NK-92 treated with Interleukin-12 subunit alpha and Interleukin-12 subunit beta, amount 100 ng/mL, for 24 hours (cell line): ENCODE data around the gene ZNF718.
"Not testable (repeated sequence)": the region's sequence is repeated elsewhere in the genome, so short reads cannot be mapped to it uniquely, and the experiment has no call there.

Experiments used
- DNase-seq: peaks from one replicate; lab custom pipeline; 2025; lab: John Stamatoyannopoulos, UW

Gene ZNF718

GRCh38 chr4:161496-162284 lies 37.4 kb downstream of the ZNF718 start:
- DNase-seq: no peak

- not testable (repeated sequence) for DNase-seq
These were observed 45.3 kb downstream of the ZNF718 start for GRCh38 chr4:169640-170039.

- not testable (repeated sequence) for DNase-seq
These were observed 47.0 kb downstream of the ZNF718 start for GRCh38 chr4:171318-171717.

- no peak for DNase-seq
These were observed 49.5 kb downstream of the ZNF718 start for GRCh38 chr4:173666-174314.

- DNase-seq: no peak
These were observed 51.7 kb downstream of the ZNF718 start for GRCh38 chr4:175986-176385.

- no peak for DNase-seq
These were observed 52.7 kb downstream of the ZNF718 start for GRCh38 chr4:176995-177394.

GRCh38 chr4:182225-182624 lies 57.9 kb downstream of the ZNF718 start:
- not testable (repeated sequence) for DNase-seq

- no peak for DNase-seq
These were observed 63.8 kb downstream of the ZNF718 start for GRCh38 chr4:188091-188490.

GRCh38 chr4:195159-195558 lies 70.9 kb downstream of the ZNF718 start:
- DNase-seq: not testable (repeated sequence)

GRCh38 chr4:200936-201335 lies 76.6 kb downstream of the ZNF718 start:
- DNase-seq: no peak

GRCh38 chr4:202822-203221 lies 78.5 kb downstream of the ZNF718 start:
- not testable (repeated sequence) for DNase-seq

GRCh38 chr4:205097-205756 lies 80.9 kb downstream of the ZNF718 start:
- no peak for DNase-seq

- DNase-seq: no peak
These were observed 81.8 kb downstream of the ZNF718 start for GRCh38 chr4:206054-206453.

- not testable (repeated sequence) for DNase-seq
These were observed 84.3 kb downstream of the ZNF718 start for GRCh38 chr4:208416-209096.

GRCh38 chr4:211033-211511 lies 86.8 kb downstream of the ZNF718 start:
- DNase-seq: no peak

GRCh38 chr4:212438-213188 lies 88.3 kb downstream of the ZNF718 start:
- DNase-seq: no peak

GRCh38 chr4:213189-213535 lies 88.9 kb downstream of the ZNF718 start:
- DNase-seq: not testable (repeated sequence)
